A204.1 (cell line): ENCODE measurements around the gene NDST3.

Source experiments
- FAIRE-seq: peaks from 2 replicates; lab custom pipeline; 2012; peaks lifted over from hg19 to GRCh38; lab: Jason Lieb, UNC

The NDST3 gene

DNA sequence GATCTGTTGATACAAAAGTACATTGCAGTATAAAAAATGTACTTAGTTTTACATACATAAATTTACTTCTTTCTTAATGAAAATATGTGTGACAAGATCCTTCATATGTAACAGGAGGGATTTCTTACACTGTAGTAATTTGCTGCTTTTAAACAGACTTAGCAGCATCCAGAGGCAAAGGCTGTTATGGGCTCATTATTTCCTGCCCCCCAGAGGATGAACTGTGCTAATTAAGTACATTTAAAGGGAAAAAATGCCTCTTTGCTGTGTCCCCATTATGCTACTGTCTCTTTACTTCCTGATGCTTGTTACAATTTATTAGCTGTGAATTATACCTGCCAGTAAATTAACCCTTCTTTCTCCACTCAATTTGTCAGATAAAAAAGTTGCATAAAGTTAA, 47.1 kb downstream of the NDST3 start:
- no peak for FAIRE-seq

DNA sequence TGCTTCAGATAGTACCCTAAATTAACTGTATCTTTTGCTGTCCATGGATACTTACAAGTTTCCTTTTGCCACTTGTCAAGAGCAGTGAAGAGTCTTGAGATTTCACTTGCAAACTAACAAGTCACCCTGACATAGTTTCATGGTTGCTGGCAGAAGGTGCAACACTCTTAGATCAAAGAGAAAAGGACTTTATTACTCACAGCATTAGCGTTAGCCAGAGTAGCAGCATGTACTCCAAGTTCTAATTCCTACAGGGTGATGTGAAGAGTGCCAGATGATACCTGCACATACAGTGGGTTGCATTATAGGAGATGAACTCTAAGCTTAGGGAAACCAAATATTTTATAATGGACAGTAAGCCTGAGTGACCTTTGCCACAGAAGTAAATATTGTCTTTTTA, 47.9 kb downstream of the NDST3 start:
- FAIRE-seq: no peak

DNA sequence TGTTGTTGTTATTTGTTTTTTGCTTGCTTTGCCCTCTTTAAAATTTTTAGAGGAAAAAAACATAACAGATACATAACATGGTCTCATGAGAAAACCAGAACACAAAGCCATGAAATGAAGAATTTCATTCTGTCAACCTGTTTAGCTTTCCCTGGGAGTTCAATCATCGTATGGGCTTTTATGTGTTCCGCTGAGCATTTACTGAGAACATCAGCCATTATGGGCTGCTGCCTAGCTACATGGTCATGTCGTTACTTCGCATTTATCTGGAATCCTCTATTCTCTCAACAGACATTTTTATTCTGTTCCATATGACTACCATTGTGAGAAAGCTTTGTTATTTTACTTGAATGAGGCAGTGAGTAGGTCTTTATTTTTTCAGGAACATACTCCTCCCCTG, 51.4 kb downstream of the NDST3 start:
- no peak for FAIRE-seq

DNA sequence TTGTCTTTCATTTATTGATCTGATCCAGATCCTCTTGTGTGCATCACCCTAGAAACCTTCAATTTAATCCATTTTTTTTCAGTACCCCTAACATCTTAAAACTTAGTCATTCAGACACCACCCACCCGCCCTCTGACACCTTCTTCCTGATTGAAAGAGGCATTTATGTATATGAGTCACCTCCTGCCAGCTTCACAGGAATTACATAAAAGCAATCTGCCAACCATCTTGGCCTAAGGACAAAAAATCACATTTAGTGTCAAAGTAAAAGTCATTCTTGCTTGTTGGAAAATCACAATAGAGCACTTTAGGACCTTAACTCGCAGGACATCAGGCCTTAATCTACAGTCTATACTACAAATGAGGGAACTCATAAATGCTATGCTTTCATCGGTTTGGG, 52.1 kb downstream of the NDST3 start:
- no peak for FAIRE-seq

DNA sequence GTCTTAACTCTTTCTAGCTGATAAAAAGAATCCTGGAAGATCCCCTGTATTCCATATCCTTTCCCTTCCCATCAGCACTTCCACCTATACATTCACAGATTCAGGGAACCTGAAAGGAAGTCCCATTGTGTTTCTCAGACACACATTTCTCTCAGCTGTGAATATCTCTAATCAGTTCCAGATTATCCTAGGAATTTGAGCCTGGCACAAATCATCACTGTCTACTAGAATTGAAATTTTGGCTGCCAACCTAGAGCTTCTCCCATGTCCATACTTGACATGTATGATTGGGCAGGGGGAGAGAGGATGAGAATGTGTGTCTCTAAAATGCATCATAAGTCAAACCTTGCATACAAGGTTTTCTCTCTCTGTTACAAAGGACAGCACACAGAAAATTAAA, 53.1 kb downstream of the NDST3 start:
- FAIRE-seq: no peak

DNA sequence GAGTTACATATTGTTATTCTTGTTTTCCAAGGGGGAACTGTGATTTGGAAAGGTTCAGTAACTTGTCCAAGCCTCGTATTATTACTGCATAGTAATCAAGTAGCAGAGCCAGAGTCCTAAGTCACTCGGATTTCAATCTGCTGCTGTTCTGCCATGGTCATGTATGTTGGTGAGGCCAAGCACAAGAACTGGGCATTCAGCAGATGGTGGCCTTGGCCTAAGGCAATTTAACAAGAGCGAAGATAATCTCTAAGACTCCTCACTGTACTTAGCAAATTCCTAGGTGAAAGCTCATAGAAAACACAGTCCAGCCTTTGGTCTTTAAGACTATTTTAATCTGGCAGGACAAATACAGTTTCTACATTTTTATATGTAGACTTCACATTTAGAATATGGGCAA, 64.8 kb downstream of the NDST3 start:
- FAIRE-seq: no peak

DNA sequence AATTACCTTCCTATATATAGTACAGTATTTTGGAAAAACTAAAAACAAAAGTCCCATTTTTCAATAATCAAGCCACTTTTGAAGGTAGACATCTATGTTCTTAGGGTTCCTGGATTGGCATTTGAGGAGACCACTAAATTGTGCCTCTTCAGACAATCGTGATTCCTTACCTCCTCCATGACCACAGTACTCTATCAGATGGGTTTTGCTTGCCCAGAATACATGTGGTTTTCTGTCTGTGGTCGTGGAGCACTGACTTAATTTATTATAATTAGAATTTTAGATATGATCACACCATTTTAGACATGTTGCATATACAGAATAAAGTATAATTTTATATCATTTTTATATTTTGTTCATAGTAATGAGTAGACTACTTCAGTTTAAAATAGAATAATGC, 67.9 kb downstream of the NDST3 start:
- FAIRE-seq: no peak

DNA sequence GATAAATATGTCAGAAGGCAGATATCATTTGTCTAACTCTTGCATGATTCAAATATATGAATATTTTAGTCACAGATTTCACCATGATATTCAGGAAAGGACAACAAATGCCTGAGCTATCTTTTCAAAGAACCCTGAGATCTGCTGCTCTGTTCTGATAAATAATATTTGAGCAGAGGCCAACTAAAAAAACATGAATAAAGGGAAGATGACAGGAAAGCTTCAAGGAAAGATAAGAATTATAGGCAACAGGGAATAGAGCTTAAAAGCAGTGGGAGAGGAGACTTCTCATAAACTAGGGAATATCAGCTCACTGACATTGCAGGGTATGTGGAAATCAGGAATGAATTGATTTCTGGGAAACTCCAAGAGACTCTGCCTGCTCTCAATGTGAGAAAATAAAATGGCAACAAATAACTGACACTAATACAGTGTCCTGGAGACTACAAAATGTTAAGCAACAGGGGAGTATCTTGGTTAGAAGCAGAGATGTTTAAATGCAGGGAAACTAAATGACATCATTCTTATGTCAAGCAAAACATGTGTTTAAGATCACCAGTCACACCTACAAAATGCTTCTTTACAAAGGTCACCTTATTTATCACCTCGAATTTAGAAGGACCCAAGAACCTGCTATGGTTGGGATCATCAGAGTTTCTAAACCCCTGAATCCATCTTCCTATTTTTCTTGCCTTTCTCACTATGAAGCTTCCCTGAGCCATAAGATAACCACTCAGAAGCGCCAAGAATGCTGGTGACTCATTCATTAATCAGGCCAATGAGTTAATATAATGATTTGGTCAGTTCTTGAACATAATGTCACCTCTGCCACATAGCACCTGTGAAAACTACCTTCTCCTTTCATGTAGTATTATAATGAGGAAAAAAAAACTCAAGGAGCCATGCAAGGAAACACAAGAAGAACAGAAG, 78.1 kb downstream of the NDST3 start:
- FAIRE-seq: no peak

DNA sequence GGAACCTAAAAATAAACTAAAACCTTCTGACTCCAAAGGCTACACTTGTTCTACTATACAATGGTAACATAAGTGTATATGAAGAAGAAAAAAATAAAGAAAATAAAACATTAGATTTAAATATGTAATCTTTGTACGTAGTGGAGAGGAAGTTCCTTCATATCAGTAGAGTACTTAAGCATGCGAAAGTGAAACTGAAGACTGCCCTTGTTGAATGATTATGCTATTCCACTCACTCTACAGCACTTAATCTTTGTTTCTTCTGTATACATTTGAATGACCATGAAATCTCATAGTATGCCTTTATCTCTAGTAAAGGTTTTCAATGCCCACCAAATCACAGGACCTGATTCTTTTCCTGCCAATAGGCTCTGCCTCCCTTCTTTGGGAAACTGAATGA, 78.9 kb downstream of the NDST3 start:
- peak; percentile 9 for FAIRE-seq

DNA sequence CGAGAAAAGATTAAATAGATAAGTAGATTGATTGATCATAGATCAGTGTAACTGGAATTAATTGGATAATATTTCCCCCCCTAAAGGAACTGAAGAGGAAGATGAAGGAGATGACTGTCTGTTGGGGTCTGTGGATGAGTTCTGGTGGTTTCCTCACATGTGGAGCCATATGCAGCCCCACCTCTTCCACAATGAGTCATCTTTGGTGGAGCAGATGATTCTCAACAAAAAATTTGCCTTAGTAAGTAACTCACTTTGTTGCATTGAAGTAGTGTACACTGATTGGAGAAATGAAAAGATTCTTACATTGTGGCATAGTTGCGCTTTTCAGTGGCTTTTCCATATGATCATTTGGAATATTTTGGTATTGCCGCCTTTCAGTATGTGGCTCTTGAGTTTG, 80.4 kb downstream of the NDST3 start:
- FAIRE-seq: no peak

DNA sequence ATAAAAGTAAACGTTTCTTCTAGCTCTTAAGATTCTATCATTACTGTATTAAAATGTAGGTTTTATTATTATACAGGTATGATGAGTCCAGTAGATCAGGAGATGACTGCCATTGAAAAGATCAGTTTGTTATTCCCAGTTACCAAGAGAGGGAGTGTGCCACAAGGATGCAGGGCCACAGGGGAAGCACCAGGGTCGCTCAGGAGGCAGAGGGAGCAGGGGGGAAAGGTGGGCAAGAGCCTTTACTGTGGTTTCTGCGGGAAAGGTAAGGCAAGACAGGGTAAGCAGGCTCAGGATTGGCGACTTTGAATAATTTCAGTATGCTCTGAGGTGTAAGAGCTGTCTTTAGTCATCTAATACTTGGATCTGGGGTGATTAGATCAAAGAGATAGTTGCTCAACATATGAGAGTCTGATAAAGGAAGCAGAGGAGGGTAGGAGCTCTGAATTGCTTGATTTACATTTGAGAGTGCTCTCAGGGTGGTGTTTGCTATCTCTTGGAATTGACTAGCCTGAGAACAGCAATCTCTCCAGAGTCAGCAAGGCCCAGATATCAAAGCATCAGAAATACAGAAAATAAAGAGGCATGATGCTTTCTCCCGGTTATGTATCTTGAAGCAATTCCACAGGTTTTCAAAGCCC, 86.0 kb downstream of the NDST3 start:
- FAIRE-seq: no peak

DNA sequence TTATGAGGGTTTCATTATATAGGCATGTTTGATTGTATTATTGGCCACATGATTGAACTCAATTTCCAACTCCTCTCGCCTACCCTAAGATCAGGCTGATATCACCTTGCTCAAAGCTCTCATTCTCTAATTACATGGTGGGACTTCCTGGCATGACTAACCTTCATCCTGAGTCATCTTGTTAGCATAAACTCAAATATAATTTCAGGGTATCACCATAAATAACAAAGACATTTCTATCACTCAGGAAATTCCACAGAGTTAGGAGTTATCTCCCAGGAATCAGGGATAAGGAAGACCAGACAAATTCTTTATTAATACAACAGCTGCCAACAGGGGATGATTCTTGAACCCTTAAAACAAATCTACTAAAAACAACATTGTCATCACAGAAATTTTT, 90.7 kb downstream of the NDST3 start:
- FAIRE-seq: no peak

DNA sequence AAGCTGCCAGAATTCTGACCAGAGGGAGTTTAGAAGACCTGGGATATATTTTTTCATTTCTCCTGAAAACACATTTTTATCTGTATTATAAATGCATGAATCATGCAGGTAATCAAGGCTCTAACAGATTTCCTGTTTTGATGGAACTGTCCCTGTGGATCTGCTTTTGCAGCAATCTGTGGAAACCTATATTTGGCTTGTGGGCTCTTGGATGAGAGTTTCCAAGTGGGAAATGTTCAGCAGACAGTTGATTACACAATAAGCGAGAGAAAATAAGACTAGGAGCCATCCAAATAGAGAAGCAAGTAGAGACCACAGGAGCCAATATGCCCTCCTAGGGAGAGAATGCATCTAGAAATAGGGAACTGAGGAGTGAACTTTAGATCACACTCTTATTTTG, 105.0 kb downstream of the NDST3 start:
- FAIRE-seq: no peak

DNA sequence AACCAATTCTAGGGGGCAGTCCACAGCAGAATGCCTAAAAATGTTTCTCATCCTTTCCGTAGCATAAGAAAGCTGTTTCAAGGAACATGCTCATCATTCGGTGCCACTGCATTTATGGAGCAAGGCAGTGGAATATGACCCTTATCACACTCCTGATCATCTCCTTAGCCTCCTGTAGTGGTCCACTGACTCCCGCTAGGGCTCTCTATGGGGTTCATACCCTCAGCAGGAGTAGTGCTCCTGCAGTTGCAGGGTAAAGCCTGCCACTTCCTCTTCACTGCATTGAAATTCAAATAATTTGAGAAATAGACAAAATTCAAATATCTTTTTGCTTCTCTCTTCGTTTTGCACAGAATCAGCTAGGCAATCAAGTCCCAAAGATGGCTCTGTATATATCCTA, 107.0 kb downstream of the NDST3 start:
- no peak for FAIRE-seq

DNA sequence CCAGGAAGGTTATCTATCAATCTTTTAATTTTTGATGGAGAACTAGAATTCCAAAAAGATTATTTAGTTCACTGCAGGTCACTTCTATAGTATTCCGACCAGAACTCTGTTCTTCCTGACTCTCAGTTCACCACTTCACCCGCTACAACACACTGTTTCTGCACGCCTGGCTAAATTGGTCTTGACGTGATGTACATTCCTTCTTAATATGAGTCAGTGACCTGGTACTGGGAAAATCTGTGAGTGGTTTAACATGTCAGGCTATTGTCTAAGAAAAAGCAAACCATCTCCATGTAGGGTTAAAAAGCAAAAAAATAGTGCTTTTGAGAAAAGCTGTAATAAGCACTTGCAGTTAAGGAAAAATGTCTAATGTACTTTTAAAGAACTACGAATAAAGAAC, 120.4 kb downstream of the NDST3 start:
- no peak for FAIRE-seq

DNA sequence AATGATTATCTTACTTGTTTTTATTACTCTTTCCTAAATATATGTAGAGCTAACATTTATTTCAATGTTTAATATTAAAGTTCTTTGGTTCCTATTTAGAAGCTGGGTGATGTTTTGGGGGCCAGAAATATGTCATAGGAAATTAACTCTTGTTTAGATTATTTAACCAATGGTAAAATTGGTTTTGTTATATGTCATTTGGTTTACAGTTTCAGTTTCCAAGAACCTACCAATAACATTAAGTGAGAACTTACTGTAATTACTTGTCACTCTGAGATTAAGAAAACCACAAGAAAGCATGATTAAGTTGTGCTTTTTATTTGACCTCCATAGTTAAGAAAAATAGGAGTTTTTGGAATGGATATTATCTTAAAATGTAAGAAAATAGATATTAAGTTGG, 121.2 kb downstream of the NDST3 start:
- FAIRE-seq: no peak

DNA sequence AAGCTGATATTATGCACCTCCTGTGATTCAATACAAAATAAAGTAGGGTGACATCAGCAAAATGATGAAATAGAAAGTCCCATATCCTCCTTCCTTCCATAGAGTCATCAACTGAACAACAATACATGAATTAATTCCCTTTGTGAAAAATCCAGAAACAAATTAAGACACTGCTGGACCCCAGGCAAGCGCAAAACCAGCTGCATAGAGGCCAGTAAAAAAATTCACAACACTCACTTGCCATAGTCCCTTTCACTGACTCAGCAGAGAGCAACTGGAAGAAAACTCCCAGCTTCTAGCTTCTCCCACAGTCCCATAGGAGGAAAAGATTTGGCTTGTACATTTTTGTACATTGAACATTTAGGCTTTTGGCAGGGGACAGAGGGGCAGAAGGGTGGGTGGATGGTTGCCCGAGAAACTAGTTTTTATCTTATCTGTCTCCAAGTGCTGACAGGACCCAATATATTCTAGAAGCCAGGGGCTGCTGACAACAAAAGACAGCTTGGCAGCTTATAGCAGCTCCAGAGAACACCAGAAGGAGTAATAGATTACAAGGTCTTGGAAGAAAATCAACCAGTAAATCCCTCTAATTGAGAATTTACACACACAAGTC, 124.6 kb downstream of the NDST3 start:
- FAIRE-seq: no peak

DNA sequence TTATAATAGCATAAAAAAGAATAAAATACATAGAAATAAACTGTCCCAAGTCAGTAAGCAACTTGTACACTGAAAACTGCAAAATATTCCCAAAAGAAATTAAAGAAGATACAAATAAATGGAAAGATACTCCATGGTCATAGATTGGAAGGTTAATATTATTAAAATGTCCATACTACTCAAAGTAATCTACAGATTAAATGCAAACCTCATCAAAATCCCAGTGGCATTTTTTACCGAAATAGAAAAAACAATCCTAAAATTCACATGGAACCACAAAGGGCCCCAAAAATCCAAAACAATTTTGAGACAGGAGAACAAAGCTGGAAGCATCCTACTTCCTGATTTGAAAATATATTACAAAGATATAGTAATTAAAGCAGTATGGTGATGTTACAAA, 133.0 kb downstream of the NDST3 start:
- FAIRE-seq: no peak

DNA sequence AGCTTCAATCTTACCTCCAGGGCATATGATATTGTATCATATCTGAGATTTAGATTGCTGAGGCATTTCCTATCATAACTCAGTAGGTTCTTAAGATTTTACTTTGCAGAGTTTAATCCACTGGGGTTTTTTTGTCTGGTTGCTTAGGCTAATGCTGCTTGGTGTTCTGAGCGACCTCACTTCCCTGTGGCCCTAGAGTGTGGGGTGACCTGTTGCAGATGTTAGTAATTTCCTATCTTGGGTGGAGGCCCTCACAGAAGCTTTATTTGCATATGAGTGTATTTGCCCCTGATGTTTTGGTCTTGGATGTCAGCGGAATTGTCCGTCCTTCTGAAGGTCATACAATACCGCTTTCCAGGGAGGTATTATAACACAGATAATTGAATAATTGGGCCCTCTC, 137.1 kb downstream of the NDST3 start:
- no peak for FAIRE-seq

DNA sequence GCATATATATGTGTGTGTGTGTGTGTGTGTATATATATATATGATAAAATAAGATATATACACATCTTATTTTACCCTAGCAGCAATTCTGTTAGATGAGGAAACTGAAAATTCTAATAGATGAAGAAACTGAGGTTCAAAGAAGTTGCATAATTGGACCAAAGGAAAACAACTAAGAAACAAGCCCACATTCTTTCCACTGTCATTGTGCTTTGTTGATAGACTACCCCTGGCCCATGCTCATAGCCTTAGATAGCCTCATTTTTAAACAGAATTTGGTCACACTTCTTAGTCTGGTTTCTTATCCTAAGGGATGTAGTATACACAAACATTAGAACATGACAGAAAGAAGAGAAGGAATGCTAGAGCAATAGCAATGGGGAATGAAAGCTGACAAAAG, 138.8 kb downstream of the NDST3 start:
- no peak for FAIRE-seq

DNA sequence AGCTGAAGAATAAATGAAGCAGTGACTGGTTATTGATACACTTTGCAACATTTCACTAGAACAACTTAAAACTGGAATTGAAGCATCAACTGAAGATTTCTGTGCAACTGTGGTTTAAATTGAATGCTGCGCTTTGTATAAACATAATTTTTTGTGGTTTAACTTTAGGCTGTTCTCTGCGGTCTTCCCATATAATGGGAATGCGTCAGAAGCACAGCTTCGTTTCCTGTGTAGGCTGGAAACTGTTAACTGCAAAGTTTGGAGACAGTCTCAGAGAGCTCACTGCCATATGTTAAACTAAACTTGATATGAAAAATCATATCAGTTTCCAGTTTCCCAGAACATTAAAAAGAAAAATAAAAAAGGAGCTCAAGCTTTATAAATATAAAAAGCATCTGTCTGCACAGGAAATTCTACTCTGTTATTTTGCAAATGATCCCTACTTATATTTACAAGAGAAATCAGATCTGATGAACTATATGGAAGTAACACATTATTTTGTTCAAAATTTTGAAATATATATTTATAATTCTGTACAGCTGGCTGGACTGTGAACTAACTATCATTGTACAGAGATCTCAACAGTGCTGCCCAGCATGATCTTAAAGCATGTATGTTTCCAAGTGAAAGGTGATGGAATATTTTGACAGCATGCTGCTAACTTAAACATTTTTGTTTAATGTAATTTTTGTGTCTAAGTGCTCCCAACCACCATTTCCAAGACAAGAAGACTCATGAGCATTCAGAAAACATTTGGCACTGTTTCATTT, 139.9 kb downstream of the NDST3 start:
- FAIRE-seq: no peak

DNA sequence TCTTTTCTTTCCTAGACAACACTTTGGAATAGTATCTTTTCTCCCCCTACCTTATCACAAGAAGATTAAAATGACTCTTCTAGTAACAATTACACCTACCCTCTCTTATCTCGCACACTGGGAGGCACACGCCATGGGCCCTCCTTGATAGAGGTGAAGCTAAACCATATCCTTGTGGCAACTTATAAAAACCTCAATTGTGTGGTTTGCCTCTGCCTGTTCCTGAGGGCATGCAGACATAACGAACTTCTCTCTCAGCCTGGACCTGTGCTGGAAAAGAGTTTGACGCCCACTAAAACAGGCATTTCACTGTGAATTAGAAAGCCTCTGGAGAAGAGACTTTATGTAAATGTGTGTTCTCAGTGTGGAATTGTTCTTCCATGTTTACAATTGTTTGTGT, 141.2 kb downstream of the NDST3 start:
- FAIRE-seq: no peak

DNA sequence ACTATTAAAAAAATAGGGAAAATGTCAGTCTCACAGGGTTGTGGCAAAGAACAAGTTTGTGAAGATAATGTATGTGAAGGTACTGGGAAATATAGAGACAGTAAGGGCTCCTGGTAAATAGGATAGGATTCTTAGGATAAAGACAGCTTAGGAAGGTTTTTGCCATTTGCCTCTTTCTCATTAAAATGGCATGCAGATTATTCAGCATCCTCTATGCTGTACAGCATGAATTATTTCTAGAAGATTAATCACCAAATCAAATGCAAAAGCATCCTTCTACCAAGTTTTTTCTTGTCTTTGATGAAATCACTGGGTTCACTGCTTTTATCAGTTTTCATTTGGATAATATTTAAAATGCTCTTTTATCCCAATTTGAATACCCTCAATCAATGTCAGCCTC, 142.8 kb downstream of the NDST3 start:
- FAIRE-seq: no peak
